HepG2 (cell line): Measurements from ENCODE around the gene P4HTM.

Source experiments
- BATF2 ChIP-seq: sonication (generic); formaldehyde crosslinking; IDR thresholded peaks from 2 replicates; pipeline ENCODE4 v1.8.0; 2022; ENCODE audit warnings: mild to moderate bottlenecking, missing genetic modification reagents, moderate library complexity
- CHCHD3 ChIP-seq: sonication (generic); formaldehyde crosslinking; IDR thresholded peaks from 2 replicates; pipeline ENCODE4 v1.8.0; 2022; ENCODE audit warnings: mild to moderate bottlenecking, missing genetic modification reagents, moderate library complexity
- CTCF ChIP-seq: sonication (generic); formaldehyde crosslinking; IDR thresholded peaks from 2 replicates; pipeline ENCODE4 v1.5.0; 2020; ENCODE audit warnings: mild to moderate bottlenecking, missing genetic modification reagents, moderate library complexity
- EP300 ChIP-seq, 3 experiments: sonication (generic) in 1 of 3; formaldehyde crosslinking in 1 of 3; IDR thresholded peaks; 2 replicates each; pipeline versions ENCODE4 v1.5.1 to v1.6.1; 2011 to 2020; ENCODE audit warnings: low read depth in 2 of 3, low read length in 2 of 3, borderline replicate concordance in 1 of 3, improper control_type of control experiment in 1 of 3, mild to moderate bottlenecking in 1 of 3, missing genetic modification reagents in 1 of 3, moderate library complexity in 1 of 3
- FOXK2 ChIP-seq: fragments of 450-650 bp; IDR thresholded peaks from 2 replicates; pipeline ENCODE4 v1.6.1; 2016
- KLF9 ChIP-seq: IDR thresholded peaks from 2 replicates; pipeline ENCODE4 v1.6.1; 2016; ENCODE audit warnings: low read depth
- MED1 ChIP-seq: sonication (generic); formaldehyde crosslinking; IDR thresholded peaks from 2 replicates; pipeline ENCODE4 v1.4.0; 2020; ENCODE audit warnings: missing genetic modification reagents
- PBX3 ChIP-seq: sonication (generic); formaldehyde crosslinking; IDR thresholded peaks from 2 replicates; pipeline ENCODE4 v1.8.1; 2023; ENCODE audit warnings: missing genetic modification reagents, inconsistent platforms, borderline replicate concordance
- POLR2A ChIP-seq, 2 experiments: IDR thresholded peaks; 2 replicates each; pipeline ENCODE4 v1.6.1; 2011; ENCODE audit warnings: low read depth in 2 of 2, low read length in 2 of 2, mild to moderate bottlenecking in 1 of 2, moderate library complexity in 1 of 2; ENCODE audit not compliant: insufficient read depth in 1 of 2
- SMC3 ChIP-seq: IDR thresholded peaks from 2 replicates; pipeline ENCODE4 v1.6.1; 2011; ENCODE audit warnings: low read length, improper control_type of control experiment
- SRY ChIP-seq: sonication (generic); formaldehyde crosslinking; IDR thresholded peaks from 2 replicates; pipeline ENCODE4 v1.8.0; 2022; ENCODE audit warnings: mild to moderate bottlenecking, missing genetic modification reagents
- ZNF335 ChIP-seq: sonication (generic); formaldehyde crosslinking; IDR thresholded peaks from 2 replicates; pipeline ENCODE4 v1.4.0; 2020; ENCODE audit warnings: missing genetic modification reagents

GRCh38 chr3:49013113-49013737, 23.2 kb downstream of the P4HTM start:
- TF ChIP-seq POLR2A (IDR thresholded peaks at IDR 0.05; ENCODE audit: insufficient read depth in 1 of 2, low read depth in 2 of 2, low read length in 2 of 2) (no peak), PBX3 (CRISPR knock-in tag) (no peak), KLF9 (CRISPR knock-in tag) (no peak), SMC3 (no peak), EP300 (IDR thresholded peaks at IDR 0.05; ENCODE audit: low read depth in 2 of 2, low read length in 2 of 2) (no peak), EP300 (CRISPR knock-in tag; IDR thresholded peaks at IDR 0.05; ENCODE audit: borderline replicate concordance) (no peak), MED1 (CRISPR knock-in tag) (no peak), BATF2 (CRISPR knock-in tag) (no peak), SRY (CRISPR knock-in tag) (no peak), ZNF335 (CRISPR knock-in tag) (no peak), CHCHD3 (CRISPR knock-in tag) (no peak), CTCF (no peak), FOXK2 (no peak)
